Right lung (tissue), 5 donors: ENCODE measurements around the gene AAGAB. TPM values are rescaled to one million over a fixed set of nuclear protein-coding genes. Genes with fewer than 3 reads are reported as not detected.

Experiments
- DNase-seq, 2 donors: peaks; one replicate each; pipeline ENCODE4 v3.0.0-alpha.2; 2013
- polyA plus RNA-seq, 5 donors: library from polyadenylated mRNA; unstranded; fragments of 120-200 nt; gene quantifications; one replicate each; pipeline versions ENCODE4 v1.2.1 to v1.2.3, GENCODE V29; 2013; ENCODE audit warnings: inconsistent platforms in 1 of 5, low replicate concordance in 1 of 5; ENCODE audit not compliant: insufficient read length in 5 of 5, insufficient read depth in 1 of 5

Gene AAGAB
- polyA plus RNA-seq, 5 donors: 26.9 to 35.1 (median 28.3) TPM

DNA sequence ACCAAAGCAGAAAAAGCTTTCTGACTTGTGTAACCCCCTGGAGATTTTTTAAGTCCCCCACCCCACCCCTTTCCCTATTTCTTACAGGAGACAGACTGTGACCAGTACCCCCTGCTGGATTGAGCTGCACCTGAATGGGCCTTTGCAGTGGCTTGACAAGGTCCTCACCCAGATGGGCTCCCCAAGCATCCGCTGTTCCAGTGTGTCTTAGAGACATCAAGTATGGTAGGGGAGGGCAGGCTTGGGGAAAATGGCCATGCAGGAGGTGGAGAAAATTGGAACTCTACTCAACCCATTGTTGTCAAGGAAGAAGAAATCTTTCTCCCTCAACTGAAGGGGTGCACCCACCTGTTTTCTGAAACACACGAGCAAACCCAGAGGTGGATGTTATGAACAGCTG is 64.1 kb downstream of the AAGAB start:
- DNase-seq: no peak

- DNase-seq: peak in 1 of 2 donors; percentile 60
Measured at GRCh38 chr15:67189326-67190051, 65.0 kb downstream of the AAGAB start.

GRCh38 chr15:67188551-67189218 is 65.8 kb downstream of the AAGAB start:
- peak; percentile 83 to 85 for DNase-seq

- DNase-seq: no peak
Measured at GRCh38 chr15:67187351-67187854, 67.1 kb downstream of the AAGAB start.

GRCh38 chr15:67186688-67187087 is 67.8 kb downstream of the AAGAB start:
- DNase-seq: no peak

DNA sequence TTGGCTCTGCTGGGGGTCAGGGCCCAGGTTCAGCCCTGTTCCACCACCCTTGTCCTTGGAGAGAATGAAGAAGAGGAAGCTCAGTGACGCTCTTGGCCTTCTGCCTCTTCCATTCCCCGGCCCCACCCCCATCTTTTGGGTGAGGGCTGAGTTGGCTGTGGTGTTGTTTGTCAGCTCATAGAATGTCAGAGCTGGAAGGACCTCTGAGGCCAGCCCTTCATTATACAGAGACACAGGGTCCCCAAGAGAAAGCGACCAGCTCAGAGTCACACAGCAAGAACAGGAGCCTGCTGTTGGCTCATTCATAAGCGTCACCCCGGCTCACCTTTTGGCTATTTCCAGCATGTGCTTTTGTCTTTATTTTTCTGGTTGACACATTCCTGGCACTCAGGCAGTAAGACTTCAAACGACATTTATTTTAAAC is 68.2 kb downstream of the AAGAB start:
- DNase-seq: peak in 1 of 2 donors; percentile 66

GRCh38 chr15:67185621-67186225 is 68.7 kb downstream of the AAGAB start:
- DNase-seq: no peak

- no peak for DNase-seq
Measured at GRCh38 chr15:67185051-67185450, 69.4 kb downstream of the AAGAB start.

DNA sequence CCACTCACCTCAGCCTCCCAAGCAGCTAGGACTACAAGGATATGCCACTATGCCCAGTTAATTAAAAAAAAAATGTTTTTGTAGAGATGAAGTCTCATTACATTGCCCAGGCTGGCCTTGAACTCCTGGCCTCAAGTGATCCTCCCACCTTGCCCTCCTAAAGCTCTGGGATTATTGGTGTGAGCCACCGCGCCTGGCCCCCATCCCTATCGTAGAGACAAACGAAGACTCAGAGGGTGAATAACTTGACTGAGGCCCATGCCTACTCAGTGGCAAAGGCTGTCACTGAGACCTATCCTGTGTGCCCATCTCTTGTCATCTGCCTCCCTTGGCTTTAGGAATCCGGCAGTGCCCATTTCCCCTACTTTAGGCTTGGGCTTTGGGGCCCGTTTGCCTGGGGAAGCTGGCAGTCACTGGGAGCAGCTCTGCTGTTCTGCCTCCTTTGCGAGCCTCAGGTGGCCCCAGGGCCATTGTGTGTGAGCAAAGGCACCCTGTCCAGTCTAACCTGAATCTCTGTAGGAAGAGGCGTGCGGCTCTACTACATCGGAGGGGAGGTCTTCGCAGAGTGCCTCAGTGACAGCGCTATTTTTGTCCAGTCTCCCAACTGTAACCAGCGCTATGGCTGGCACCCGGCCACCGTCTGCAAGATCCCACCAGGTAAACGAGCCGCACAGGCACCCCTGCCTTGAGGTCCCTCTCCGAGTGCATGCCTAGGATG is 70.1 kb downstream of the AAGAB start:
- no peak for DNase-seq

DNA sequence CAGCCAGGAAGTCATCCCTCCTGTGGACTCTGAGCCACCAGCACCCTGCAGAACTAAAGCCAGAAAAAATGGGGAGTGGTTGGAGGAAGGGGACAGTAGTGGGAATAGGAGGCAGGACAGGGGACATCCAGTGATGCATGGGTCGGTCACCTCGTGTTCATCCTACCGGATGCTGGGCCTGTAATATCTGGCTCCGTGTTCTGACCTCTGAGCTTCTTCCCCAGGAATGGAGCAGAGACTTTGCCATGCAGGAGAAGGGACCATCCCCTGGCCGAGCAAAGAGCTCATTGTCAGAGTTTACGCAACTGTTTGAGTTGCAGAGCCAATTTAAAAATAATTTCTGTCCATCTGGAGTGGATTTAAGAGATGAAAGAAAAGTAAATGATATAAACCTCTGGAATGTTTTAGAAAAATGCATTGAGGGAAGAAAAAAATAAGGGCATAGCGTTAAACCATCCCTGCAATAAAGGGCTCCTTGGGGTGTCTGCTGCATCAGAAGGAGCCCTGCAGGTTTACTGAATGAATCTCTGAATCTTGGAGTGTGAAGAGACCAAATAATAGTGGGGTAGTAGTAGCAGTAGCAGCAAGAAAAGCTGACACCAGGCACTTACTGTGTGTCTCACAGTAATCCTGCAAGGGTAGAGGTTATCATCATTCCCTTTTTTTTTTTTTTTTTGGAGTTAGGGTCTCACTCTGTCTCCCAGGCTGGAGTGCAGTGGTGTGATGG is 70.9 kb downstream of the AAGAB start:
- DNase-seq: no peak

DNA sequence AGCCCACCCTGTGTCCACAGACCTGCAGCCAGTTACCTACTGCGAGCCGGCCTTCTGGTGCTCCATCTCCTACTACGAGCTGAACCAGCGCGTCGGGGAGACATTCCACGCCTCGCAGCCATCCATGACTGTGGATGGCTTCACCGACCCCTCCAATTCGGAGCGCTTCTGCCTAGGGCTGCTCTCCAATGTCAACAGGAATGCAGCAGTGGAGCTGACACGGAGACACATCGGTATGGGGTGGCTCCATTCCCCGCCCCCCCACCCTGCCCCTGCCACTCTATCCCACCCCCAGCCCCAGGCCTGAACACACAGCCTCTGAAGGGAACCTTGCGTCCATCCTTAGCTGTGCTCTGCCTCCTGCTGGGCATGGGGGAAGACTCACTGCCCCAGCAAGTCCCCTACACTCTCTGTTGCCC is 73.2 kb downstream of the AAGAB start:
- no peak for DNase-seq

- no peak for DNase-seq
Measured at GRCh38 chr15:67180514-67181191, 73.8 kb downstream of the AAGAB start.

DNA sequence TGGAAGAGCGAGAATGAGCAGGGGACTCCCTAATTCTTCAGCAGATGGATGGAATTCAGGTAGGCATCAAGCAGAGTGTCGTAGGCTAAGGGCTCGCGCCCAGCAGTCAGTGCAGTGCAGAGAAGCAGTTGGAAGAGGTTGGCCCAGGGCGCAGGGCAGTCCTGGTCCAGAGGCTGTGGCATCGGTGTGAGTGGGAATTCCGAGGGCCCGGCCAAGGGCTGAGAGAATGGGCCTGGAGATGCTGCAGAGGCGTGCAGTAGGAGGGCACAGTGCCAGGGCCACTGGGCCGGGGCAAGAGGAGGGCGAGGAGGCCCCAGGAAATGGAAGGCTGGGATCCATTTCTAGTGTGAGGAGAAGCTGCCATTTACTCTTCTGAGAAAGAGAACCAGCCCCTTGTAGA is 74.4 kb downstream of the AAGAB start:
- DNase-seq: no peak

DNA sequence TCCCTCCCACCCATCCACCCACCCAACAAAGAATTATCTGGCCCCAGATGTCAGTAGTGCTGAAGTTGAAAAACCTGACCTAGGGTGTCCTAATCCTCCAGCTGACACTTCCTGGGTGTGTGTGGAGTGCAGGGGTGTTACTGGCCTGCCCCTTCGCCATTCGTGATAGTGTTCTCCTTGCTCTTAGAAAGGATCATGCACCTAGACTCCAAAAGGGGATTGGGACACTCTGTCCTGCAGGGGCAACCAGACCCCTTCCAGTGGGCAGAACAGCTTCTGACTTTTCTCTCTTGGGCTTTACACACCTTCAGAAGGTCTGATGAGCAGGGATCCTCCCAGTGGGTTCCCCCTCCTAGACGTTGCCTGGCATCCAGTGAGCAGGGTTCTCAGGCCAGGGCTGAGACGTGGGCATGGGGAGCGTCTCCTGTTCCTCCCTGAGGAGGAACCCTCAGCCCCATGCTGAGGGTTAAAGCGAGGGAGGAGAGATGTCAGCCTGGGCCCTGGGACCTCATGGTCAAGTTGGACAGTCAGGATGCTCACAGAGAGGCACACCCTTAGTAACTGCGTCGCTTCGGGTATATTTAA is 75.0 kb downstream of the AAGAB start:
- DNase-seq: no peak

GRCh38 chr15:67178569-67179210 is 75.8 kb downstream of the AAGAB start:
- DNase-seq: peak; percentile 61 to 64

DNA sequence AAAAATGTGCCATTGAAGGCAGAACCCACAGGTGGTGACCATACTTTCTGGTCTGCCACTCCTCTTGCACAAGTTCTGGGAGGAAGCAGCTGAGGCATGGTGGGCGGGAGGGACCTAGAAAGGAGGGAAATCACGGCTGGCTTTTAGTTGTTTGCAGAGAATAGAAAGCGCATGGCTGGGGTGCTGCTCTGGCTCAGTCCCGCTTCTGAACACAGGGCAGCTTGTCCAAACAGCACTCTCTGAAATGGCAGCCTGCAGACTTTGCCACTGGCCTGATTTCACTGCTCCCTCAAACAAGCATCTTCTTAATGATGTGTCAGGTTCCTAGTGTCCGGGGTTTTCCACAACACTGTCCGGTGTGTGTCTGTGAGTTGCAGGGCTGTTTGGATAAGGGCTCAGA is 76.7 kb downstream of the AAGAB start:
- DNase-seq: peak; percentile 76 to 82

GRCh38 chr15:67176195-67176971 is 78.1 kb downstream of the AAGAB start:
- no peak for DNase-seq

DNA sequence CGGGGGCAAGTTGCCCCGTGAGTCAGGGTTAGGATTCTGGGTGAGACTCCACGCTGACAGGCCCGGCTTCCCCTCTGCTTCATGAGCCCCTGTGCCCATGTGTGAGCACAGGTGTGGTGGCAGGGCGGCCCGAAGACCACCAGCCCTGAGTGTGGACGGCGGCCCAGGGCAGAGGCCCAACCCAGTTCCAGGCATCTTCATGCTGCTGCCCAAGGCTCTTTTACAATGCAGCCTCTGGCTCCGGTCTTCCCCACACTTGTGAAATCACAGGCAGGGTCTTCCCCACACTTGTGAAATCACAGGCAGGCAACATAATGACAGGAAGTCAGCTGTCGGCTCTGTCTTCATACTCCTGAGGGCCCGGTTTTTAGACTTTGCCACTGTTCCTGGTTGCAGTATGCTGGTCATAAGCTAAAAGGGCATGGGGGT is 78.8 kb downstream of the AAGAB start:
- DNase-seq: peak in 1 of 2 donors; percentile 68
